Endometrium (tissue), 2 donors: Measurements from ENCODE around the gene TOR1AIP1.
A peak's percentile ranks its signal among the peaks of the same experiment; 100 is the strongest.
"Not testable (repeated sequence)": the region's sequence is repeated elsewhere in the genome, so short reads cannot be mapped to it uniquely, and the experiment has no call there.

ENCODE experiments used
- FAIRE-seq: peaks from 2 replicates; lab custom pipeline; 2012; peaks lifted over from hg19 to GRCh38; lab: Jason Lieb, UNC
- donor health status: control.
- donor health status: control.

Gene TOR1AIP1

GRCh38 chr1:179882253-179883039 lies at the start of gene TOR1AIP1:
TOR1AIP1 (plus strand) TSS chr1:179882285; CDS start chr1:179882503, 218 bp downstream.
- peak; percentile 95 for FAIRE-seq

GRCh38 chr1:179836686-179837445 lies 45.2 kb upstream of the TOR1AIP1 start:
- FAIRE-seq: not testable (repeated sequence)

GRCh38 chr1:179840107-179840506 lies 42.0 kb upstream of the TOR1AIP1 start:
- FAIRE-seq: no peak

- no peak for FAIRE-seq
These were observed 33.9 kb upstream of the TOR1AIP1 start for GRCh38 chr1:179848233-179848632.

GRCh38 chr1:179853102-179853501 lies 29.0 kb upstream of the TOR1AIP1 start:
- no peak for FAIRE-seq

GRCh38 chr1:179855831-179856230 lies 26.3 kb upstream of the TOR1AIP1 start:
- FAIRE-seq: not testable (repeated sequence)

GRCh38 chr1:179856296-179856695 lies 25.8 kb upstream of the TOR1AIP1 start:
- no peak for FAIRE-seq

- no peak for FAIRE-seq
These were observed 25.1 kb upstream of the TOR1AIP1 start for GRCh38 chr1:179857009-179857408.

GRCh38 chr1:179860652-179861051 lies 21.4 kb upstream of the TOR1AIP1 start:
- FAIRE-seq: no peak

- no peak for FAIRE-seq
These were observed 16.7 kb upstream of the TOR1AIP1 start for GRCh38 chr1:179865377-179865776.

- FAIRE-seq: no peak
These were observed 15.5 kb upstream of the TOR1AIP1 start for GRCh38 chr1:179866616-179867015.

GRCh38 chr1:179867493-179868330 lies 14.4 kb upstream of the TOR1AIP1 start:
- no peak for FAIRE-seq

GRCh38 chr1:179870870-179871269 lies 11.2 kb upstream of the TOR1AIP1 start:
- no peak for FAIRE-seq

GRCh38 chr1:179871940-179872339 lies 10.1 kb upstream of the TOR1AIP1 start:
- FAIRE-seq: no peak

- FAIRE-seq: no peak
These were observed 9.5 kb upstream of the TOR1AIP1 start for GRCh38 chr1:179872558-179872957.

GRCh38 chr1:179873438-179873851 lies 8.6 kb upstream of the TOR1AIP1 start:
- no peak for FAIRE-seq

GRCh38 chr1:179875596-179876299 lies 6.3 kb upstream of the TOR1AIP1 start:
- no peak for FAIRE-seq

GRCh38 chr1:179876300-179876715 lies 5.8 kb upstream of the TOR1AIP1 start:
- FAIRE-seq: no peak

GRCh38 chr1:179877586-179878265 lies 4.4 kb upstream of the TOR1AIP1 start, which contains the start of gene TOR1AIP2:
TOR1AIP2 (minus strand) TSS chr1:179877803; CDS start chr1:179852665, 25,138 bp downstream.
- FAIRE-seq: no peak

GRCh38 chr1:179879797-179880196 lies 2.3 kb upstream of the TOR1AIP1 start:
- FAIRE-seq: no peak
